Gastrocnemius medialis (tissue), 4 donors: ENCODE data around the gene LHFPL6. TPM values are rescaled to one million over a fixed set of nuclear protein-coding genes. Genes with fewer than 3 reads are reported as not detected.

Experiments used
- ATAC-seq, 2 donors: fragments of 150-250 bp; one replicate each; pipeline ENCODE4 v1.9.1; 2016
- DNase-seq, 2 donors: peaks; one replicate each; pipeline ENCODE4 v3.0.0-alpha.2; 2019
- H3K27ac ChIP-seq, 4 donors: fragments of 200-600 bp; sonication (generic); 1 replicate in 1 of 4; 2 replicates in 3 of 4; pipeline ENCODE4 v1.5.1; 2016 to 2018; ENCODE audit warnings: mild to moderate bottlenecking in 2 of 4, moderate library complexity in 1 of 4
- H3K27me3 ChIP-seq, 3 donors: fragments of 200-600 bp; sonication (generic) in 2 of 3; 1 replicate in 1 of 3; 2 replicates in 2 of 3; pipeline versions ENCODE4 v1.5.1 to v1.6.0; 2016 to 2019; ENCODE audit warnings: mild to moderate bottlenecking in 1 of 3, moderate library complexity in 1 of 3
- H3K36me3 ChIP-seq, 2 donors: fragments of 200-600 bp; sonication (generic) in 1 of 2; one replicate each; pipeline ENCODE4 v1.5.1; 2017 to 2018
- H3K4me1 ChIP-seq, 2 donors: fragments of 200-600 bp; sonication (generic) in 1 of 2; one replicate each; pipeline ENCODE4 v1.5.1; 2016 to 2017; ENCODE audit warnings: mild to moderate bottlenecking in 2 of 2
- H3K4me3 ChIP-seq, 4 donors: fragments of 200-600 bp; sonication (generic) in 3 of 4; 1 replicate in 1 of 4; 2 replicates in 3 of 4; pipeline ENCODE4 v1.5.1; 2016 to 2019; ENCODE audit warnings: mild to moderate bottlenecking in 2 of 4
- H3K9me3 ChIP-seq, 3 donors: fragments of 200-600 bp; sonication (generic) in 2 of 3; 1 replicate in 1 of 3; 2 replicates in 2 of 3; pipeline ENCODE4 v1.5.1; 2016 to 2019
- CTCF ChIP-seq, 5 experiments: fragments of 450-650 bp in 3 of 5; fragments of 200-600 bp in 2 of 5; sonication (generic) in 2 of 5; IDR thresholded peaks in 4 of 5; conservative IDR thresholded peaks in 1 of 5; 1 replicate in 4 of 5; 2 replicates in 1 of 5; pipeline ENCODE4 v1.5.1; 2016 to 2019; ENCODE audit warnings: antibody characterized with exemption in 5 of 5, mild to moderate bottlenecking in 3 of 5, moderate library complexity in 3 of 5
- POLR2A ChIP-seq, 2 donors: fragments of 450-650 bp; IDR thresholded peaks; one replicate each; pipeline ENCODE4 v1.6.1; 2017; ENCODE audit warnings: antibody characterized with exemption in 2 of 2, mild to moderate bottlenecking in 2 of 2, moderate library complexity in 2 of 2
- in situ Hi-C, 4 donors: fragments of 200-750 bp; cut with MboI; loops; one replicate each; pipeline versions ENCODE4 v1.15.0 to v1.8.0; 2017; ENCODE audit warnings: low sequenced_read_pairs in 4 of 4
- intact Hi-C: fragments of 100-400 bp; cut with DNase I; formaldehyde crosslinking; loops from one replicate; pipeline ENCODE4 v1.15.1; 2023; ENCODE audit warnings: low total_unique reads
- total RNA-seq, 4 donors: library from RNA; depleted of rRNA; stranded (reverse); fragments of >200 nt; gene quantifications; one replicate each; pipeline versions ENCODE4 v1.1.0 to v1.2.3, GENCODE V29; 2016

LHFPL6 gene
- total RNA-seq, 4 donors from 2014 or later: 12.7 to 26.3 (median 16.0) TPM

- in situ Hi-C loops: no loop called here
- no peak for ATAC-seq
- DNase-seq: no peak
- intact Hi-C loops: no loop called here
- H3K4me1 ChIP-seq: peaks cover 0 to 7% of the 10 kb centered on the region in 2 donors
- H3K9me3 ChIP-seq: no peaks in the 10 kb centered on the region
- no peaks in the 10 kb centered on the region for H3K27me3 ChIP-seq
- TF ChIP-seq POLR2A (IDR thresholded peaks at IDR 0.05) (no peak), CTCF (IDR thresholded peaks at IDR 0.05 in 4 of 5, conservative IDR thresholded peaks at IDR 0.05 in 1 of 5) (no peak)
- no peaks in the 10 kb centered on the region for H3K36me3 ChIP-seq
- H3K4me3 ChIP-seq: no peak overlapping the region
- no peak overlapping the region for H3K27ac ChIP-seq
Observed at GRCh38 chr13:39563470-39563735, 39.6 kb downstream of the LHFPL6 start.

GRCh38 chr13:39561971-39562370 is 41.0 kb downstream of the LHFPL6 start:
- H3K4me1 ChIP-seq: peaks cover 0 to 7% of the 10 kb centered on the region in 2 donors
- intact Hi-C loops (no loop called here), in situ Hi-C loops (no loop called here)
- ATAC-seq (no peak), DNase-seq (no peak)
- no peaks in the 10 kb centered on the region for H3K36me3 ChIP-seq
- H3K4me3 ChIP-seq: no peak overlapping the region
- TF ChIP-seq CTCF (IDR thresholded peaks at IDR 0.05 in 4 of 5, conservative IDR thresholded peaks at IDR 0.05 in 1 of 5): no peak
- TF ChIP-seq POLR2A (IDR thresholded peaks at IDR 0.05): no peak
- no peak overlapping the region for H3K27ac ChIP-seq
- no peaks in the 10 kb centered on the region for H3K9me3 ChIP-seq
- H3K27me3 ChIP-seq: no peaks in the 10 kb centered on the region

- Histone ChIP-seq H3K27ac (no peak overlapping the region), H3K4me3 (no peak overlapping the region), H3K9me3 (no peaks in the 10 kb centered on the region), H3K4me1 (peaks cover 0 to 2% of the 10 kb centered on the region in 2 donors), H3K36me3 (no peaks in the 10 kb centered on the region), H3K27me3 (no peaks in the 10 kb centered on the region)
- no peak for TF ChIP-seq CTCF (IDR thresholded peaks at IDR 0.05 in 4 of 5, conservative IDR thresholded peaks at IDR 0.05 in 1 of 5)
- no peak for TF ChIP-seq POLR2A (IDR thresholded peaks at IDR 0.05)
- ATAC-seq (no peak), DNase-seq (no peak)
- intact Hi-C loops (no loop called here), in situ Hi-C loops (no loop called here)
Observed at GRCh38 chr13:39559847-39560246, 43.1 kb downstream of the LHFPL6 start.

GRCh38 chr13:39557285-39557955 is 45.6 kb downstream of the LHFPL6 start:
- no peak for ATAC-seq

More at GRCh38 chr13:39557285-39557955, 45.6 kb downstream of the LHFPL6 start:
- in situ Hi-C loops: no loop called here
- DNase-seq: no peak
- Histone ChIP-seq H3K27ac (no peak overlapping the region), H3K9me3 (no peaks in the 10 kb centered on the region), H3K4me1 (no peaks in the 10 kb centered on the region), H3K4me3 (no peak overlapping the region), H3K27me3 (no peaks in the 10 kb centered on the region), H3K36me3 (no peaks in the 10 kb centered on the region)
- TF ChIP-seq CTCF (IDR thresholded peaks at IDR 0.05 in 4 of 5, conservative IDR thresholded peaks at IDR 0.05 in 1 of 5) (no peak), POLR2A (IDR thresholded peaks at IDR 0.05) (no peak)
- intact Hi-C loops: no loop called here
